Loucy (cell line): Measurements from ENCODE around the gene LRCH1.

Experiments
- EZH2phosphoT487 ChIP-seq: fragments of 200-600 bp; IDR thresholded peaks from 2 replicates; pipeline ENCODE4 v1.6.1; 2018; ENCODE audit warnings: antibody characterized with exemption, mild to moderate bottlenecking, moderate library complexity, borderline replicate concordance
- TF ChIP-seq, protein P1 (sequence below): fragments of 200-600 bp; sonication (generic); conservative IDR thresholded peaks from 2 replicates; pipeline ENCODE4 v1.5.1; 2014; ENCODE audit warnings: mild to moderate bottlenecking, antibody characterized with exemption, low read length

DNA sequence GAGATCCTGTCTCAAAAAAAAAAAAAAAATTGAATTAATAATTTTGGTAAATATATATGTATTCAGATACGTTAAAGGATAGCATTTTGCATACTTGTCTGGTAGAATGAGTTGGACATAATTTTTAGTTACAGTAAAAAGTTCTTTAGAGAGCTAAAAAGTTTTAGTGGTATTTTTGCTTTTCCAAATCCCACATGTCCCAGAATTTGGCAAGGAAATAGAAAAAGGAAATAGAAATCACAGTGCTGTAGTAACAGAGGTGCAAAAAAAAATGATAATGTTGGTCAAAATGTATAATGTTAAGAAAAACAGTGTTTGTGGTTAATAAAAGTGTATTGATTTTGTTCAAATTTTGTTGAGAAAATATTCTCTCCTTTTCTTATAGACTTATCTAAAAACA lies 96.8 kb downstream of the LRCH1 start:
- TF ChIP-seq, protein P1, sequence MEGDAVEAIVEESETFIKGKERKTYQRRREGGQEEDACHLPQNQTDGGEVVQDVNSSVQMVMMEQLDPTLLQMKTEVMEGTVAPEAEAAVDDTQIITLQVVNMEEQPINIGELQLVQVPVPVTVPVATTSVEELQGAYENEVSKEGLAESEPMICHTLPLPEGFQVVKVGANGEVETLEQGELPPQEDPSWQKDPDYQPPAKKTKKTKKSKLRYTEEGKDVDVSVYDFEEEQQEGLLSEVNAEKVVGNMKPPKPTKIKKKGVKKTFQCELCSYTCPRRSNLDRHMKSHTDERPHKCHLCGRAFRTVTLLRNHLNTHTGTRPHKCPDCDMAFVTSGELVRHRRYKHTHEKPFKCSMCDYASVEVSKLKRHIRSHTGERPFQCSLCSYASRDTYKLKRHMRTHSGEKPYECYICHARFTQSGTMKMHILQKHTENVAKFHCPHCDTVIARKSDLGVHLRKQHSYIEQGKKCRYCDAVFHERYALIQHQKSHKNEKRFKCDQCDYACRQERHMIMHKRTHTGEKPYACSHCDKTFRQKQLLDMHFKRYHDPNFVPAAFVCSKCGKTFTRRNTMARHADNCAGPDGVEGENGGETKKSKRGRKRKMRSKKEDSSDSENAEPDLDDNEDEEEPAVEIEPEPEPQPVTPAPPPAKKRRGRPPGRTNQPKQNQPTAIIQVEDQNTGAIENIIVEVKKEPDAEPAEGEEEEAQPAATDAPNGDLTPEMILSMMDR: no peak
- TF ChIP-seq EZH2phosphoT487: no peak
